HG03045 (cell line): ENCODE data around the gene MAN1C1.
"Not testable (repeated sequence)": the region's sequence is repeated elsewhere in the genome, so short reads cannot be mapped to it uniquely, and the experiment has no call there.

Experiments
- ATAC-seq: cut with Tn5 transposase; IDR thresholded peaks from one replicate; pipeline ENCODE4 v1.9.1; 2021; ENCODE audit warnings: mild to moderate bottlenecking, moderate library complexity; ENCODE audit not compliant: unreplicated experiment

The MAN1C1 gene

DNA sequence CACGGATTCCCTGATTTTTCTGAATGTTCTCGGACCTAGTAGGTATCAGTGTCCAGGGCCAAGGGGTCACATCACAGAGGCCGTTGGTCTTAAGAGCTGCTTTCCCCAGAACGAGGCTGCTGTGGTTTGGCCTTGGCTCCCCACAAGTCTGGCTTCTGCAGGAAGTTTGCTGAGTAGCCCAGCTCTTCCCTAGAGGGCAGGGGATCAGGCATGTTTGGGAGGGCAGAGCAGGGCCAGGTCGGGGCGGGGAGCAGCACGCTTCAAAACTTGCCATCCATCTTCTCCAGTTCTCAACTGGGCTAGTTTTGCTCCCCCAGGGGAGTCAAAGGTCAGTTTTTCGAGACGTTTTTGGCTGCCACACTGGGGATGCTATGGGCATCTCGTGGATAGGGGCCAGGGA lies 37.0 kb downstream of the MAN1C1 start:
- ATAC-seq: no peak

DNA sequence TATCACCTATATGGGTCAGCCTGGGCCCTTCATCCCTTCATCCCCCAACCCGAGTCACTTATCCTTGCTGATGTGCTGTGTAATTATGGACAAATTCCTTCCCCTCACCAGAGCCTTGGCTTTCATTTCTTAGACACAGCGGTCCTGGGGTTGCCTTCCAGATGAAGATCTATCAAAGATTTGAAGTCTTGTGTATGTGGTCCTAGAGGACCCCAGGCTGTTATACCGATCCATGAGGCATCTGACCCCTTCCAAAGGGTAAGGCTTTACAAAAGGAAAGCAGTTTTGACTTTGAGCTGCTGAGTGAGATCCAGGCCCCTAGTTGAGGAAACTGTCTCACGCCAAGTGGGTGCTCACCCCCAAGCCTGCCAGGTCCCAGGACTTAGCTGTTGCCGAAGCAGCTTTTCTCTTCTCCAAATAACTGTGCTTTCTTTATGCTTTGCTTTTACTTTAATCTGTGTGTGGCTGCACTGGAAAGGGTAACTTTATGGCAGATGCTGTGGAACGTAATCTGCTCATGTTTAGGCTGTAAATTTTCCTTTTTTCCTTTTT lies 37.6 kb downstream of the MAN1C1 start:
- no peak for ATAC-seq

DNA sequence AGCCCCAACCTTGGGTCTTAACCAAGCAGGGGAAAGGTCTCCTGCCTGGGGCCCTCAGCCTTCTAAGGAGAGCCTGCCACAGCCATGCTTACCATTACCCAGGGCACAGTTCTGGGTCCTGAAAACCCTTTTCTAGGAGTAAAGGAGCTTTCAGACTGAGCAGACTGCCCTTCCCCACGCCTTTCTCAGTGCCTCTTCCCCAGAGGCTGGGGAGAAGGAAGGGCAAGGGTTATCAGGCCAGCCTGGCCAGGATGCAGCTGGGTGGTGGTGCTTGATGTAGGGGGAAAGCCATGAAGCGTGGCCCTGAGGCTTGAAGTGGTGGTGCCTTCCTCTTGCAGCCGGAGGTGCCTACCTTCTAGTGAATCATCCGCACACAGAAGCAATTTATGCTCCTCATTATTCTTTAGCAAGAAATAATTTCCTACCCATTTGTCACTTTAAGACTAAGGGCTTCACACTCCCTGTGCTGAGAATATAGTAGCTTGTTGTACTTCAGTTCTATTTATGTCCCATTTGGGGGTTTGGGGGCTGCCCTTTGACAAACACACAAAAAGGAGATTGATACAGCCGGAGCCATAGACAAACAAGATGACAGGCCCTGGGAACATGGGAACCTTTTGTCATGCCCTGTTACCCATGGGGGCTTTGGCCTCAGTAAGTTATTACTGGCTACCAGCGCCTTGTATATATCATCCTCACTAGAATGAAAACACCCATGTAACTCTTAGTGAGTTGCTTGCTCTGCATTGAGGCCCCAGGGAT lies 40.7 kb downstream of the MAN1C1 start:
- ATAC-seq: no peak

DNA sequence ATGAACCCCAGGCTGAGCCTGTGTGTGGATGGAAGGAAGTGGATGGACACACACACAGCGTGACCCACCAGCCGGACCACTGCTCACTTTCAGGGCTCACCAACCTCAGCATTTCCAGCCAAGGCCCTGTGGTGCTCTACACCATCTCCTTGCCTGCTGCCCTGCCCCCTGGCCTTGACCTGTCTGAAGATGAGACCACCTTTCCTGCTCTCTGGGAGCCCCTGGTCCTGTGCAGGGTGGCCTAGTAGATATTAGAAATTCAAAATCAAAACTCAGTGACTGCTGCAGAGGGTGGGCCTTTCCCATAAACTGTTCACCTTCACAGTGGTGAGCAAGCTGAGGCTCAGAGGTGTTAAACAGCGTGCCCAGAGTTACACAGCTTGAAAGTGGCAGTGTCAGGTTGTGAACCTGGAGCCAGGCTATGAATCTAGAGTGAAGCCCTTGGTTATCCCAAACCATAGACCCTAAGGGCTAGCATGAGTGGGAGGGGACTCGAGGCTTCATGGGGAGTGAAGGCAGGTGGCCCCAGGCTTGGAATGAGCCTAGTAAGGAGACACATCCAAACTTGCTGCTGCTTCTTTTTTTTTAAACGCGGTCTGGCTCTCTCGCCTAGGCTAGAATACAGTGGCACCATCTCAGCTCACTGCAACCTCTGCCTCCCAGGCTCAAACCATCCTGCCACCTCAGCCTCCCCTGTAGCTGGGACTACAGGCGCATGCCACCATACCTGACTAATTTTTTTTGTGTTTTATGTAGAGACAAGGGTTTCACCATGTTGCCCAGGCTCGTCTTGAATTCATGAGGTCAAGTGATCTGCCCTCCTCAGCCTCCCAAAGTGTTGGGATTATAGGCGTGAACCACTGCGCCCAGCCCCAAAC lies 41.5 kb downstream of the MAN1C1 start:
- ATAC-seq: no peak

DNA sequence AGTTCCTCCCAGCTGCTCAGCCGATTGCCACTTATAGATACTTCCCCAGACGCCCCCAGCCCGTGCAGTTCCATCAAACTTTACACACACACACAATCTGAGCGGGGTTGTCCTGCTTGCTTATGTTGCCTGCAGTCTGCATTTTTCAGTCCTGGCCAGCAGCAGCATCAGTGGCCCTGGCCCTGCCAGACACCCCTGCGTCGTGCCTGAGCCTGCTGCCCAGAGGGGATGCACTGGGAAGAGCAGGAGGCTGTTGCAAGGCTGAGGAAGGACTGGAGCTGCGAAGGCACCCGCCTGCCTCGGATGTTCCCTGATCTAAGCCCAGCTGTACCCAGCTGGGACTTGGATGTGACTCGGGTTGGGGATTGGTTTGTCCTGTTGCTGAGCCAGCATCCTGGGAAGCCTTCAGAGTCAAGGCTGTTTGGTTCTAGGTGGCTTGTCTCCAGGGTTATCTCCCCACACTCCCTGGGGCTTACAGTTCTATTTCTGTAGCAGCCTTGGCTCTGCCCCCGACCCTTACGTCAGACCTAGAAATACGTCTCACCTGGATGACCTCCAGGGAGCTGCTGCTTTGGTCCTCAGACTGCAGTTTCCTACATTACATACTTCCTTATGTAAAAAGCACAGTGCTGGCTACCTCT lies 42.3 kb downstream of the MAN1C1 start:
- ATAC-seq: no peak

DNA sequence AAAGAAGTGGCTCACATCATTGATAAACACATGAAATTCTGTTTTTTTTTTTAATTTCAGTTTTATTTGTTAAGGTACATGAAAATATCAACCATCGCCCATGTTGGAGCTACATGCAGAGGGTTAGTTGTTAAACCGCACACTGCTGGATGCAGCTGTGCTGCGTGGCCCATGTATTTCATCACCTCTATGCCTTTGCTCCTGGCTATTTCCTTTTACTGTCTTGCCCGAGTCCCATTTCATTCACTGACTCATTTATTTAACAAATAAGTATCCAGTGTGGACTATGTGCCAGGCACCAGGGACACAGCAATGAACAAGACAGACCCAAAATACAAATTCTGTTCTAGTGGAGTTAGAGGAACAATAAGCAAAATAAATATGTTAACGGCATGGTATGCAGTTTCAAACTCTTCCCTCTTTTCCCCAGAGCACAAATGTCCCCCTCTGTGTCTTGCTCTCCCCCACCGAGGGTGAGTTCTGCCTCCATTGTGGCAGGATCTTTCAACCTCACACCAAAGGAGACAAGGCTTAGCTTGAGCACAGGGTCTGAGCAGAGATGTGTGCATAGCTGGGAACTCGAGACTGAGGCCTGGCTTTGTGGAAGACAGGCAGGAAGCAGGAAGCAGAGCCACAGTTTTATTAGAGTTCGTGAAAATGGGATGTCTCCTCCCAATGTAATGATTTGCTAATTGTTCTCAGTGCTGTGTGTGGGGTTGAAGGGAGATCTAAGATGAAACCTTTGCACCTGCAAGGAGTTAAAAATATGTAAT lies 44.6 kb downstream of the MAN1C1 start:
- ATAC-seq: no peak

DNA sequence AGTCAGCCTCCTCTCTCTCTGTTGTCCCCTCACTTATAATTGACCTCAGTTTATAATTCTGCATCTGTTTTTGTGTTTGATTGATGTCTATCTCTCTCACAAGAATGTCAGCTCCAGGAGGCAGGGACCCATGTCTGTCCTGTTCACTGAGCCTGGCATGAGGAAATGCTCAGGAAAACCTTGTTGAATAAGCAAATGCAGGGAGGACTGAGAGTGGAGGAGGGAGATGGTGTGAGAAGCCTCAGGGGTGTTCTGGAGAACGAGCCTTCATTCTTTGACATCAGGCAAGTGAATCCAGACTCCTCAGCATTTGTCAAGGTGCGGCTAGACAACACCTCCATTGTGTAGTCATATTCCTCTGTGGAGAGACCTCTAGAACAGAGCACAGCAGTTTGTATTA lies 45.5 kb downstream of the MAN1C1 start:
- ATAC-seq: no peak

DNA sequence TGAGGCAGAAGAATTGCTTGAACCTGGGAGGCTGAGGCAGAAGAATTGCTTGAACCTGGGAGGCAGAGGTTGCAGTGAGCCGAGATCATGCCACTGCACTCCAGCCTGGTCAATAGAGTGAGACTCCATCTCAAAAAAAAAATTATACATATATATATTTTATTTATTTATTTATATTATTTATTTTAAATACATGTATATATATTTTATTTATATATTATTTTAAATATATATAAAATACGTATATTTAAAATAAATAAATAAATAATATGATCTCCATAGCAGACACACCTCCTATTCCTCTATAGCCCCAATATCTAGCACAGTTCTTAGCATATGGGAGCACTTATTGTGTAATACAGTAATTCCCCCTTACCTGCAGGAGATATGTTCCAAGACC lies 46.4 kb downstream of the MAN1C1 start:
- ATAC-seq: not testable (repeated sequence)

DNA sequence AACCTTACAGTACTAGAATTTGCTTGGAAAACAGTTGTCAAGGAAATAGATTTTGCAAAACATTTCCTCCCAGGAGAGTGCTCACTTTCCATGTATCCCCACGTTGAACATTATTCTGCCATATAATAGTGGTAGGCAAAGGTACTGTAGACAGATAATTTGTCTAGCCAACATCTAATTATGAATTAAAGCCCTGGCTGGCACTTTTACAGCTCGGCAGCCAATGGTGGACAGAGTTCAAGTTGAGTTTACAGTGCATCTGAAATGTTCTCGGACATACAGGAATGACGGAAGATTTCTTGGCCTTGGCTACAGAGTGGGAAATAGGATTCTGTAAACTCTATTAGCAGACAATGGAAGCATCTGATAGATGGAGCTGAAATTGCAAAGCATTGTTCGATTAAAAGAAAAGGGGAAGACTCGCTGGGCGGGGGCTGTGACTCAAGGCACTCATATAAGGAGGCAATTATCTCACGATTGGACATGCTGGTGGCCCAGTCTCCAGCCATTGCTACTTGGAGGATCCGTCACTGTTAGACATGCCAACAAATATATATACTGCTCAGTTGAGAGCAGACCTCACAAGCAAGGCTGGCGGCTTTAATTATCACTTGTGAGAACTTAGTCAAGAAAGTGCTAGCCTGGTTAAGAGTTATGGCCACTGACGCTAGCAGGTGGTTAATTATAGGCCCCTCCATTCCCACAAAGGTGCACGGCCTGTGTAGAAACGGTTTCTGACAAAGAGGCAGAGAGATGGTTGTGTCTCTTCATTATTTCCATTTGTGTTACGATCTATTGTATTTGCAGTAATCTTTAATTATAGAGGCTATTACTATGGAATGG lies 48.0 kb downstream of the MAN1C1 start:
- no peak for ATAC-seq

DNA sequence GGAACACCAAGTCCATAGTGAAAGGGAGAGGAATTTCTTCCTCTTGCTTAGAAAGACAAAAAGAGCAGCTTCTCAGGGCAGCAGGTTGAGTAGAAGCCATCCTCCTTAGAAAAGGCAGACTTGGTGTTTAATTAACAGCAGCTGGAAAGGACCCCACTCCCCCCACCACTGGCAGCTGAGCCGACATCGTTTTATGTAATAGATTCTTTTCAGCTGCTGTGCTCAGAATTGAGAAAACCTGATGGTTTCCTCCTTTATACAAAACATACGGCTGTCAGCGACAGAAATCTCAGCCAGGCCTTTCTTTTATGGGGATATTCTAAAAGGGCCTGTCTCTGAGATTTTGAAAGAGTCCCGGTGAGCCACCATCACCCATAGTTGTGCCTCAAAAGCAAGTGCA lies 49.9 kb downstream of the MAN1C1 start:
- no peak for ATAC-seq

DNA sequence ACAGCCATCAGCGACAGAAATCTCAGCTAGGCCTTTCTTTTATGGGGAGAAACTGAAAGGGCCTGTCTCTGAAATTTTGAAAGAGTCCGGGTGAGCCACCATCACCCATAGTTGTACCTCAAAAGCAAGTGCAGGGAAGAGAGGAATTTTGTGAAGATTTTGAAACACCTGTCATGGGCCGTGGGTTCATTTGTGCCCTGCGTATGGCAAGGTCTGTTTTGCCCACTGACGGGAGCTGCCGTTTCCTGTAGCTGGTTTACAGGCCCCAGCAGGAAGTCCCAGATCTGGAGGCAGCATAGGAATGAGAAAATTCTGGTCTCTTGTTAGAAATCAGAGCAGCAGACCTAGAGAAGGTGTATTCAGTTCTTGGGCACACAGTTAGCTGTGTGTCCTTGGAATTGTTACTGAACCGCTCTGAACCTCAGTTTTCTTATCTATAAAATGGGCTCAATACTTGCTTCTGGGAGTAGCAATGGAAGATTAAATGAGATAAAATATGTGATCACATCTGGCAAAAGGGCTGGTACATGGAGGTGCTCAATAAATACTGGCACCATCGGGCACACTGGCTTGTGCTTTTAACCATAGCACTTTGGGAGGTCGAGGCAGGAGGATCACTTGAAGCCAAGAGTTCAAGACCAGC lies 52.5 kb downstream of the MAN1C1 start:
- no peak for ATAC-seq

DNA sequence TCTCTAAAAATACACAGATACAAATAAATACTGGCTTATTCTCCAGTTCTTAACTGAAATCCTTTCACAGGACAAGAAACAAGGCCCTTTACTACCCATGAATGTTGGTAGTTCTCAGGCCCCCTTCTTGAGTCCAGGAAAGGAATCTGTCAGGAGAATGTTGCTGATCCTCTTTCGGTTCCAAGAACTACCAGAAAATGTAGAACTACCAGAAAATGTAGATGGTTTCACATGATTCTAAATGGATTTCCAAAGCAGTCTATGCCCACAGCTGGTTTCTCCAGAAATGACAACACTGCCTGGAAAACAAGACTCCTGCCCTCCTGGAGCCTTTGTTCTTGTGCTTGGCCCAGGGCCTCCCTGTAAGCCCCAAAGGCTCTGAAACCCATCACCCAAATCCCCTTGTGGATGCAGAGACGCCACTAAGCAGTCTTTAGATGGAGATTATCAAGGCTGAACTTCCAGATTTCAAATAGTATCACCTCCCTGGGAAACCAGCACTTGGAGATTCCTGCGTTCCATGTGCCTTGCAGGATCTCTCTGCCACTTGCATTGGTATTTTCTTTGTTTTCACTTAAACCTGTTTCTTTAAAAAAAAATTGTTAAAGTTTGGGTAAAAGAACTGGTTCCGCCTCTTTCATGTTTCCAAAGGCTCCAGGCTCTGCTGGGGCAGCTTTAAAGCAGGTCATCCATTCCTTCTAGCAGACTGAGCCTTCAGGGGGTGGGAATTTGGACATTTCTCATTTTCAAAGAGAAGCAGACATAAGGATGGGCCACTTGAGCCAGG lies 53.4 kb downstream of the MAN1C1 start:
- ATAC-seq: no peak

DNA sequence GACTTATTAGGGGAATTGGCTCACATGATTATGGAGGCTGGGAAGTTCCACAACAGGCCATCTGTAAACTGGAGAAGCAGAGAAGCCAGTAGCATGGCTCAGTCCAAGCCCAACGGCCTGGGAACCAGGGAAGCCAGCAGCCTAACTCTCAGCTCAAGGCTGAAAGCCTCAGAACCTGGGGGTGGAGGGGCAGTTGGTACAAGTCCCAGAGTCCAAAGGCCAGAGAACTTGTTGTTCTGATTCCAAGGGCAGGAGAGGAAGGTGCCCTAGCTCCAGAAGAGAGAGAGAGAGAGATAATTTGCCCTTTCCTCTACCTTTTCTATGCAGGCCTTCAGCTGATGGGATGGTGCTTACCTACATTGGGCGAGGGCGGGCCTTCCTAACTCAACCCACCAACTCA lies 55.3 kb downstream of the MAN1C1 start:
- ATAC-seq: no peak

DNA sequence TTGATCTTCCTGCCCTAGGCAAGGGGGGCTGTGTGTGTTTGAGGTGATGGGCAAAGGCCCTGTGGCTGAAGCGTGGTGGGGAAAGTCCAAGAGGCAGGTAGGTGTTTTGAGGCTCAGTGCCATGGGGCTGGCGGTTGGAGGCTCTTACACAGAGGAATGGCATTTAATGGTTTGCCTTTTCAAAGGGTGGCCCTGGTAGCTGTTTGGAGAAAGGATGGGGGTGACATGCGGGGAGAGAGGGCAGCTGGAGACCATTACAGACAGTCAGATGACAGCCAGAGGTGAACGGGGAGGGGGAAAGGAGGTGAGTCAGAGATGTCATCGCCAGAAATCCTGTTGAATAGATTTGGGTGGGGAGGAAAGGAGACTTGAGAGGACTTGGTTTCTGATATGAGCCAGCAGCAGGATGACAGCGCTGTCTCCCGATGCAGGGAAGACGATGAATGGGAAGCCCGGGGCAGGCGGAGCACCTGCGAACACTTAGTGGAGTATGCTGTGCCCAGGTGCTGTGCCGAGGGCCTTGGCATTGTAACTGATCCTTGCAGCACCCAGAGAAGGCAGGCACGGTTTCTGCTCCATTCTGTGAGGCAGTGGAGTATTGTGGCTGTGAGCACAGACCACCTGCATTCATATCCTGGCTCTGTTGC lies 56.3 kb downstream of the MAN1C1 start:
- ATAC-seq: no peak

DNA sequence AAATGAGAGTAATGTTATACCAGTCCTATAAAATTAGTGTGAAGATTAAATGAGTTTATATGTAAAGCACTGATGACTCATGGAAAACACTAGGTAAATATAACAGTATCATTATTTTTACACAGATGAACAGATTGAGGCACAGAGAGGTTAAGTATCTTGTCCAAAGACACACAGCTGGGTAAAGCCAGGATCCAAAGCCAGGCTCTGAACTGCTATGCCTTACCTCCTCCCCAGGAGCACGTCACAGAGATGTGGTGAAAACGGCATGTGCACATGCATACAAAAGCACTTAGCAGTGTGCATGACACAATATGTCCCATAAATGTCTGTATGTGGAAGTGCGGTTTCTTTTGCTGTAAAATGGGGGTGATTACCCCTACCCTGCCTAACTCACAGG lies 56.9 kb downstream of the MAN1C1 start:
- no peak for ATAC-seq

DNA sequence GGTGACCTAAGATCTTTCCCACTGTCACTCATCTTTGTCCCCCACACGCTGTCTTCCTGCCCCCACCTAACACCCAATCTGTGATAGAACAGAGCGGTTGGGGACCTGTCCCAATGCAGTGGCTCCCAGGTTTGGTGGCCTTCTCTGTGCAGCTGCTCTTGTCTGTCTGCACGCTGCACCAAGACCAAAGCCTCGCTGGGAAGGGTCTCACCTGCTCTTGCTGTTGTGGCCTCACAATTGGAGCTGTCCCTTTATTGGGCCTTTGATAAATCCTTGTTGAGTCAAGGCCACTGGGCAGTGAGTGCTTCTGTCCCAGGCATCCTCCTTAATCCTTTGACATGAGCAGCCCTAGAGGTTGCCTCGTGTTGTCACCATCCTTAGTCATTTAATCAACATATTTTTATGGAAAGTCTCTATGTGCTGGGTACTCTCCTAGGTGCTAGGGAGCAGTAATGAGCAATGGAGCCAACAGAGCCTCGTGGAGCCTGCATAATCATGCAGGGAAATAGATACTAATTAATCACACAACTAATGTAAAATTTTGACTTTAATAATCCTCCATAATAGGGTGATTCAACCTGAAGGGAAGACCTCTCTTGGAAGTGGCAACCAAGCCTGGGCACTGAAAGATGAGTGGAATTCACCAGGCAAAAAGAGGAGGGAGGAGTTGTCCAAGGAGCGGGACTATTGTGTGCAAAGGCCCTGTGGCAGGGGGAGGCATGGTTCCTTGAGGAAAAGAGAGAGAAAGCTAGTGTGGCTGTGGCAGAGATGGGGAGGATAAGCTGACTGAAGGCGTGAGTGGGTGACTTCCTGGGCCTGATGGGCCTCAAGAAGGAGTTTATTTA lies 57.6 kb downstream of the MAN1C1 start:
- no peak for ATAC-seq

DNA sequence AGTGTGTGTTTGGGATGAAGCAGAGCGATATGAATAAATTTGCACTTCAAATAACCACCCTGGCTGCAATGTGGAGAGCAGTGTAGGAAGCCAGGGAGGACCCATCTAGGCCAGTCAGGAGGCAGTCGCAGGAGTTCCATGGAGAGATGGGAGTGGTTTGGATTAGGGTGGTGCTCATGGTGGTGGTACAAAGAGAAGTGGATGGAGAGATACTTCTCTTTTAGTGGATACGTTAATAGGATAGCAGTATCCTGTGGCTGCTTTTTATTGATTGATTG lies 58.2 kb downstream of the MAN1C1 start:
- no peak for ATAC-seq
